HG03175 (cell line): ENCODE results near the gene IGLL5.
A peak's percentile ranks its signal among the peaks of the same experiment; 100 is the strongest.
"Not testable (repeated sequence)": the region's sequence is repeated elsewhere in the genome, so short reads cannot be mapped to it uniquely, and the experiment has no call there.

ENCODE experiments used
- ATAC-seq: cut with Tn5 transposase; IDR thresholded peaks from one replicate; pipeline ENCODE4 v1.9.1; 2021; ENCODE audit warnings: mild to moderate bottlenecking, moderate library complexity; ENCODE audit not compliant: unreplicated experiment

IGLL5 gene

GRCh38 chr22:22884010-22884887 is 3.4 kb upstream of the IGLL5 start:
- no peak for ATAC-seq

DNA sequence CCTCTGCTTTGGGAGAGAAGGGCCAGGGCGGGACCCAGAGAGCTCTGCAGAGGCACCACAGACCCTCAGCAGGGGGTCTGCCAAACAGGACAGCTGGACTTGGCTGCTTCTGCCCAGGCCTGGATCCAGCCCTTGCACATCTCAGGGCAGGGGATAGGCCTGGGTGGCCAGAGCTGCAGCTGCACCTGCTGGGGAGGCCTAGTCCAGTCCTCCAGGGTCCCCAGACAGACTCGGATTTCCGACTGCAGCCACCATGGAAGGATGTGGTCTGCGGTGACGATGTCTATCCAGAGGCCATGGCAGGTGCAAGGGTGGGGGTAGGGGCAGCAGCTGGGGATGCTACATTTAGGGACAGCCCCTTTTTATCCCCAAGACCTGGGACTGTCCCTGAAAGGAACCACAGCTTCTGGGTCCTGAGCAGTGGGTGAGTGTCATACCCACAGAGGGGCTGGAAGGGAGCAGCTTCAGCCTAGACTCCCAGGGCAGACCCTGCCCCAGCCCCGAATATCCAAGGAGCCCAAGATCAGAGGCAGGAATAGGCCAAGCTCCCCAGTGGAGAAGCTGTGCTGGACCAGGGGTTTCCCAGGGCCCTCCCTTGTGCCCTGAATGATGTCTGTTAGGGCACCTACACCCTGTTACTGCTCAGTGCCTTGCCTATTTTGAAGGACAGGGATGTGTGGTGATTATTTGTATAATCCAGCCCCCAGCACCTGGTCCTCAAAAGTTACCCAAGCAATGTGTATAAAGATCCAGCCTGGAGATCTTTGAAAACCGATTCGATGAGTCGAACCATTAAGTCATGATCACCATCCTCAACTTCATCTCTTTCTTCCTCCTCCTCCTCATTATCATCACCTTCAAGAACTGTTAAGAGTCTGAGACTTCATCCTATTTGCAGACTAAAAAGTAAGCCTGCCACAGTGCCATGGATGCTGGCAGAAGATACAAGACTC is 2.5 kb upstream of the IGLL5 start:
- ATAC-seq = peak; percentile 62

DNA sequence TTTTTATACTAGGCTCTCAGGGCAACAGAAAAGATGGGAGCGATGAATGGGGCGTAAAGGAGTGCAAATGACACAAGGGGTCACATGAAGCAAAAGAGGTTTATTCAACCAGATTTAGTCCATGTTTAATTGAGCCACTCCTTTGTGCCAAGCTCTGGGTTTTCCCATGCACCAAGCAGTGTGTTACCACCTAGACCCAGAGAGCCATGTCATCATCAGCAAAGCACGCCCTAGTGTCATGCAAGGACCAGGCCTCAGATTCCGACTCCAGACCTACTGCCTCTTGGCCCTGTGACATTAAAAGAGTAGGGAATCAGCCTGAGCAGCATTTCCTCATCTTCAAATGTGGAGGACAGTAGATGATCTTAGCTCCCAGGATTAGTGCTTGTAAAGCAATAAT is 1.1 kb upstream of the IGLL5 start:
- no peak for ATAC-seq

GRCh38 chr22:22888571-22889353 is 1.1 kb downstream of the IGLL5 start:
- ATAC-seq = no peak

DNA sequence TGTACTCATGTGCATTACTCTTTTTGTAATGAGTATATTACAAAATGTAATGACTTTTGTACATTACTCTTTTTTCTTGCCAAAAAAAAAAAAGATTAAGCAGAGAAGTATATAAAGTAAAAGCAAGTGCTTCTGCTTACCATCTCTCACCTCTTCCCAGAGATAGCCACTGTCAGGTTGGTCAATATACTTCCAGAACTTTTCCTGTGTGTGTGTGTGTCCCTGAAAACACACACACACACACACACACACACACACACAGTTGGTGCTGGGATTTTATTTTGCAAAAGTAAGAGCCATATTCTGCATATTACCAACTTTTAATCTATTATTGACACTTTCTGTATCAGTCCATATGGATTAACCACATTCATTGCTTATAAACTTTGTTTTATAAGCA is 2.5 kb downstream of the IGLL5 start:
- no peak for ATAC-seq

- no peak for ATAC-seq
These were observed 3.6 kb downstream of the IGLL5 start for GRCh38 chr22:22891139-22891621.

- ATAC-seq = no peak
These were observed 4.8 kb downstream of the IGLL5 start for GRCh38 chr22:22892096-22893052.

DNA sequence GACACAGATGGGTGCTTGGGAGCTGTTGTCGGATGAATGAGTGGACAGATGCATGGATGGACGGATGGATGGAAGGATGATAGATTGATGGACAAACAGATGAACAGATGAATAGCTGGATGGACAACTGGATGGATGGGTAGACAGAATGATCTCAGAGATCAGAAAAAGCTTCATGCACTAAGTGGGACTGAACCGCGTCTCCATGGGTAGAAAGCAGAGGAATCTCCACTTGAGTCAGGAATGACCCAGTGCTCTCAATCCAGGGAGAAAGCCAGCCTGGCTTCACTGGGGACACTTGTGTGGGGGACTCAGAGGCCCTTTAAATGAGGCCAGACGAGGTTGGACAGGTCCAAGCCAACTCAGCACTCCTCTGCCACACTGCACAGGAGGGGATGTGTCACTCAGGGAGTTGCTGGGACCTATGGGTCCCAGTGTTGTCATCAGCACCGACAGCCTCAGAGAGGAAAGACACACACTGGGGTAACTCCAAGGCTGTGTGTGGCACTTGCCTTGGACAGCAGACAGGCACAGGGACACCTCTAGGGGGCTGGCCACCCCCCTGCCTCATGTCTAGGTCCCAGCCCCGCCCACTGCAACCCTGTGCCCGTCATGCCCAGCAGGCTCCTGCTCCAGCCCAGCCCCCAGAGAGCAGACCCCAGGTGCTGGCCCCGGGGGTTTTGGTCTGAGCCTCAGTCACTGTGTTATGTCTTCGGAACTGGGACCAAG is 5.6 kb downstream of the IGLL5 start:
- ATAC-seq = no peak

- no peak for ATAC-seq
These were observed 6.5 kb downstream of the IGLL5 start for GRCh38 chr22:22893891-22894739.

- ATAC-seq = no peak
These were observed 7.4 kb downstream of the IGLL5 start for GRCh38 chr22:22894740-22895731.

DNA sequence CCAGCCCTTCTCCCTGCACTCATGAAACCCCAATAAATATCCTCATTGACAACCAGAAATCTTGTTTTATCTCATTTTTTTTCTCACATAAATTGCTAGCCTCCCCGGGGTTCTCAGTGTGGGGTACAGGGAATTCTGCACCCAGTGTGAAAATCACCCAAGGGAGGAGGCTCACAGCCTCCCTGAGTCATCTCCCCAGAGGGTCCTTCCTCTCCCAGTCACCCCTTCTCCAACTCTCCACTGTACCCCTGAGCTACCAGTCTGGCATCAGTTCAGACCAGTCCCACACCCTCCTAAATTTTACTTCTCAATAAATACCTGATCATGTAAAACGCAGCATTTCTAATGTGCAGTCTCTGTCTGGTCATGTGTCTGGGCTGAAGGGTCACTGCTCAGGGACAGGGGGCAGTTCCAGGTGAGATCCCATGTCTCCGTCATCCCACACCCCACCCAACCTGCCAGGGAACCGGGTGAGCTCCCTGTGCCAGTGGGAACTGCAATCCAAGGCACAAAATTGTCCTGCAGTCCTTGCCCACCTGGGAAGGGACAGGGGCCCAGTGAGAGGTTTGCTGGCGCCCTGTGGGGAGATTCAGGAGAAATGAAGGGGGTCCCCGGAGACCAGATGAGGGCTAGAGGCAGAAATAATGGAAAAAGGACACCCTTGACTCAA is 8.3 kb downstream of the IGLL5 start:
- no peak for ATAC-seq

DNA sequence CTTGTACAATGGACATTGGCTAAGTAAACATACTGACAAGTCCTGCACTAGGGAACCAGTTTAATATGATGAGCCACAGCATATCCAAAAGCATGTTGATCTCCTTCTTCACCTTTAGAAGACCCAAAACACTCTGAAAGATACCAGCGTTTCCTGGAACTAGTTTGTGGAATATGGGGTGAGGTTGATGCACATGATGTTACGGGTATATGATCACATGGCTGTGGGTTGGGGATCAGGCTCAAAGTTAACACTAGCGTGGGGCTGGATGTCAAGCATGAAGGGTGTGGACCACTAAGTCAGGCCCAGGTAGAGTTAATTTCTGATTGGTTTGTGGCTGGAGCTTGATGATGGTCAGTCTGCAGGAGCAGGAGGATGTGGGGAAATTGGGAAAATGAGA is 9.0 kb downstream of the IGLL5 start:
- no peak for ATAC-seq

GRCh38 chr22:22897091-22897490 is 9.5 kb downstream of the IGLL5 start:
- no peak for ATAC-seq

DNA sequence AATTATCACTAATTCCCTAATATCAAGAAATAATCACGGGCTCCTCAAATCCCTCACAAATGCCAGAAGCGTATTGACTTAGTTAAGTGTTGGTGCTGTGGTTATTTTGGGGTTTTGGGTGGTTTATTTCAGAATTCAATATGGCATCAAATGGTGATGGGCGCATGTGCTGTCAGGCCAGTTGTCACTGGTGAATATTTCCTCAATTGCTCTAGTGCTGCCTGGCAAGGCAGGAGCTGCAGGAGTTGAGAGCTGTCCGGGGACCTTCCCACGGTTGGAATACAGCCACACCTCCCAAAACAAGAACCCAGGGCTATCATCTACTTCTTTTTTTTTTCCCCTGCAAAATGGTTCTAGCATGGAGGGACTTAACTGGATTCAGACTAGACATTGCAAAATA is 10.3 kb downstream of the IGLL5 start:
- no peak for ATAC-seq

DNA sequence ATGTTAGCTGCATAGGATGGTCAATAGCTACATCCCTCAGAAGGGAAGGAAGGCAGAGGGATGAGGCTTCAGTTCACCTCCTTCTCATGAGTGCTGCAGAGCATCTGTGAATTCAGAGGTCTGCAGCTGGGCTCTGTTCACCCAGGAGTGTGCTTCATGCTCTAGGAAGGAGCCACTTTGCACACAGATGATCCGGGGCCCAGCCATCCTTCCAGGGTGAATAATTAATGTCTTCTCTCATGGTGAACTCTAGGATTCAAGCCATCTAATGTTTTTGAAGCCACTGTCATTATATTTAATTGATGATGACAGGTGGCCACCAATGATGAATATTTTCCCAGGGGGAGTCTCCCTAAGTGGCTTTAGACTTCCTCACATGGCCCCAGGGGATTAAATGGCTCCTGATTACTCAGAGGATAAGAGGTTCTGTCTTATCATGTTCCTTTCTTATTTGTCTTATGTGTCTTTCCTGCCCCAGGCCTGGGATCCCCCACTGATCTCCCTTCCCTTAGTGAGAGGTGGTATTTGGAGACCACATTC is 10.9 kb downstream of the IGLL5 start:
- ATAC-seq = not testable (repeated sequence)
